H1 (cell line): ENCODE data around the gene BFSP2. TPM values are rescaled to one million over a fixed set of nuclear protein-coding genes. Genes with fewer than 3 reads are reported as not detected.

Experiments used
- CTCF ChIA-PET: fragments of 300-600 bp; sonication (Branson Sonifier 250); formaldehyde crosslinking; loops from one replicate; lab custom pipeline; 2021; ENCODE audit not compliant: partially characterized antibody; lab: Charles Lee
- POLR2A ChIA-PET: fragments of 300-600 bp; sonication (Branson Sonifier 250); formaldehyde crosslinking; loops from one replicate; lab custom pipeline; 2021; ENCODE audit warnings: inconsistent platforms; ENCODE audit not compliant: partially characterized antibody; lab: Charles Lee
- DNase-seq, 2 experiments: peaks; one replicate each; pipeline versions ENCODE4 v3.0.0 to v3.0.0-alpha.2; 2010 to 2022; ENCODE audit warnings: low spot score in 2 of 2, low read depth in 1 of 2, mixed read lengths in 1 of 2
- FAIRE-seq: peaks from 2 replicates; lab custom pipeline; 2011; peaks lifted over from hg19 to GRCh38; lab: Jason Lieb, UNC
- H2AFZ ChIP-seq: 2 replicates; pipeline ENCODE4 v1.8.1; 2012; ENCODE audit warnings: low read length, inconsistent platforms
- H2AK5ac ChIP-seq: 2 replicates; pipeline ENCODE4 v1.6.1; 2013; ENCODE audit warnings: low read depth, low read length
- H2BK120ac ChIP-seq: replicated peaks from 2 replicates; pipeline ENCODE3; 2013; ENCODE audit warnings: low read depth, low read length, inconsistent platforms
- H2BK12ac ChIP-seq: 2 replicates; pipeline ENCODE4 v1.6.1; 2013; ENCODE audit warnings: low read depth, low read length
- H2BK15ac ChIP-seq: 2 replicates; pipeline ENCODE4 v1.6.1; 2013; ENCODE audit warnings: low read length
- H2BK20ac ChIP-seq: 2 replicates; pipeline ENCODE4 v1.6.1; 2013; ENCODE audit warnings: low read length
- H2BK5ac ChIP-seq: 2 replicates; pipeline ENCODE4 v1.6.1; 2013; ENCODE audit warnings: low read depth, low read length
- H3K14ac ChIP-seq: 2 replicates; pipeline ENCODE4 v1.6.1; 2013; ENCODE audit warnings: inconsistent platforms; ENCODE audit not compliant: insufficient read length
- H3K18ac ChIP-seq: 2 replicates; pipeline ENCODE4 v1.6.1; 2013; ENCODE audit warnings: low read length; ENCODE audit errors: extremely low read depth
- H3K23ac ChIP-seq: 2 replicates; pipeline ENCODE4 v1.6.1; 2013; ENCODE audit warnings: inconsistent platforms; ENCODE audit not compliant: insufficient read length
- H3K23me2 ChIP-seq: 2 replicates; pipeline ENCODE4 v1.6.1; 2013; ENCODE audit warnings: low read depth, low read length
- H3K27ac ChIP-seq: 2 replicates; pipeline ENCODE4 v1.6.1; 2011; ENCODE audit warnings: low read depth, low read length, inconsistent platforms
- H3K27me3 ChIP-seq, 4 experiments: replicated peaks in 1 of 4; 1 replicate in 1 of 4; 2 replicates in 3 of 4; pipeline versions ENCODE4 v1.6.1 to v1.8.1; 2011 to 2013; ENCODE audit warnings: low read length in 3 of 4, mild to moderate bottlenecking in 3 of 4, inconsistent platforms in 2 of 4, mixed read lengths in 2 of 4, moderate library complexity in 1 of 4; ENCODE audit not compliant: control insufficient read depth in 3 of 4, insufficient read depth in 3 of 4; ENCODE audit errors: extremely low read depth in 1 of 4
- H3K36me3 ChIP-seq, 4 experiments: 2 replicates each; pipeline versions ENCODE4 v1.6.1 to v1.8.1; 2011 to 2013; ENCODE audit warnings: mild to moderate bottlenecking in 4 of 4, low read length in 3 of 4, moderate library complexity in 2 of 4, control low read depth in 1 of 4, inconsistent platforms in 1 of 4; ENCODE audit not compliant: insufficient read depth in 4 of 4, control insufficient read depth in 2 of 4
- H3K4ac ChIP-seq: replicated peaks from 2 replicates; pipeline ENCODE3; 2013; ENCODE audit warnings: low read length, low read depth, mixed read lengths, inconsistent platforms; ENCODE audit not compliant: insufficient read length
- H3K4me1 ChIP-seq, 4 experiments: replicated peaks in 1 of 4; 1 replicate in 1 of 4; 2 replicates in 3 of 4; pipeline versions ENCODE4 v1.6.1 to v1.8.1; 2011 to 2013; ENCODE audit warnings: low read length in 3 of 4, inconsistent platforms in 2 of 4, mixed read lengths in 1 of 4; ENCODE audit not compliant: insufficient read depth in 4 of 4, control insufficient read depth in 3 of 4
- H3K4me2 ChIP-seq, 2 experiments: 2 replicates each; pipeline versions ENCODE4 v1.6.1 to v1.8.1; 2011 to 2013; ENCODE audit warnings: low read depth in 2 of 2, low read length in 2 of 2, control low read depth in 1 of 2, inconsistent platforms in 1 of 2, mild to moderate bottlenecking in 1 of 2; ENCODE audit not compliant: insufficient read depth in 1 of 2
- H3K4me3 ChIP-seq, 4 experiments: fragments of 200-600, 300-600 bp in 1 of 4; sonication (generic), shearing (Covaris generic), sonication (Bioruptor Twin) in 1 of 4; 2 replicates each; pipeline versions ENCODE4 v1.5.1 to v1.8.1; 2011 to 2016; ENCODE audit warnings: low read length in 4 of 4, low read depth in 3 of 4, control low read depth in 2 of 4, inconsistent platforms in 2 of 4, mild to moderate bottlenecking in 2 of 4, mixed read lengths in 1 of 4, moderate library complexity in 1 of 4; ENCODE audit not compliant: insufficient read depth in 2 of 4; ENCODE audit errors: extremely low read depth in 1 of 4
- H3K56ac ChIP-seq: replicated peaks from 2 replicates; pipeline ENCODE3; 2013; ENCODE audit warnings: low read depth, mild to moderate bottlenecking, mixed read lengths, low read length, inconsistent platforms; ENCODE audit not compliant: insufficient read length
- H3K79me1 ChIP-seq: 2 replicates; pipeline ENCODE4 v1.6.1; 2013; ENCODE audit warnings: low read depth, low read length, control low read depth
- H3K79me2 ChIP-seq, 2 experiments: 2 replicates each; pipeline versions ENCODE4 v1.6.1 to v1.8.1; 2012 to 2013; ENCODE audit warnings: low read length in 2 of 2, mild to moderate bottlenecking in 2 of 2, inconsistent platforms in 1 of 2; ENCODE audit not compliant: insufficient read depth in 2 of 2, control insufficient read depth in 1 of 2
- H3K9ac ChIP-seq, 4 experiments: replicated peaks in 1 of 4; 1 replicate in 1 of 4; 2 replicates in 3 of 4; pipeline versions ENCODE4 v1.6.1 to v1.8.1; 2011 to 2013; ENCODE audit warnings: low read depth in 3 of 4, low read length in 3 of 4, control low read depth in 2 of 4, mild to moderate bottlenecking in 2 of 4, moderate library complexity in 2 of 4, inconsistent platforms in 1 of 4; ENCODE audit errors: extremely low read depth in 1 of 4
- H3K9me3 ChIP-seq, 2 experiments: 2 replicates each; pipeline versions ENCODE4 v1.6.1 to v1.8.1; 2012 to 2013; ENCODE audit warnings: mild to moderate bottlenecking in 2 of 2, moderate library complexity in 2 of 2, control low read depth in 1 of 2, inconsistent platforms in 1 of 2, low read depth in 1 of 2, low read length in 1 of 2, mixed read lengths in 1 of 2; ENCODE audit not compliant: insufficient read depth in 2 of 2
- H4K20me1 ChIP-seq, 2 experiments: replicated peaks in 1 of 2; 2 replicates each; pipeline versions ENCODE3 to v1.8.1; 2011 to 2013; ENCODE audit warnings: inconsistent platforms in 2 of 2, low read length in 2 of 2, mild to moderate bottlenecking in 1 of 2; ENCODE audit not compliant: insufficient read depth in 2 of 2, control insufficient read depth in 1 of 2
- H4K5ac ChIP-seq: 2 replicates; pipeline ENCODE4 v1.6.1; 2013; ENCODE audit warnings: low read length, low read depth, mixed read lengths, inconsistent platforms; ENCODE audit not compliant: insufficient read length
- H4K8ac ChIP-seq: 2 replicates; pipeline ENCODE4 v1.8.0; 2013; ENCODE audit warnings: mild to moderate bottlenecking, moderate library complexity, low read length, inconsistent platforms; ENCODE audit not compliant: insufficient read depth; ENCODE audit errors: extremely low read depth
- H4K91ac ChIP-seq: replicated peaks from 2 replicates; pipeline ENCODE3; 2013; ENCODE audit warnings: low read length, mixed read lengths, inconsistent platforms; ENCODE audit not compliant: insufficient read length
- BCL11A ChIP-seq, 2 experiments: IDR thresholded peaks; one replicate each; pipeline ENCODE4 v1.6.1; 2011; ENCODE audit warnings: low read depth in 2 of 2, low read length in 2 of 2, mild to moderate bottlenecking in 2 of 2
- CTBP2 ChIP-seq: IDR thresholded peaks from 2 replicates; pipeline ENCODE4 v1.7.0; 2011; ENCODE audit warnings: borderline replicate concordance, mild to moderate bottlenecking, moderate library complexity, mixed read lengths, low read length; ENCODE audit not compliant: insufficient read depth, insufficient read length
- CTCF ChIP-seq, 3 experiments: IDR thresholded peaks; 1 replicate in 2 of 3; 2 replicates in 1 of 3; pipeline versions ENCODE4 v1.5.1 to v1.6.1; 2011; ENCODE audit warnings: low read length in 3 of 3, mild to moderate bottlenecking in 3 of 3, inconsistent platforms in 2 of 3, low read depth in 1 of 3, moderate library complexity in 1 of 3; ENCODE audit not compliant: insufficient read depth in 1 of 3; ENCODE audit errors: control extremely low read depth in 1 of 3
- FOSL1 ChIP-seq: IDR thresholded peaks from 2 replicates; pipeline ENCODE4 v1.6.1; 2011; ENCODE audit warnings: mild to moderate bottlenecking, low read depth, low read length, moderate library complexity; ENCODE audit not compliant: insufficient read depth
- MAX ChIP-seq: IDR thresholded peaks from 2 replicates; pipeline ENCODE4 v1.6.1; 2012; ENCODE audit warnings: inconsistent platforms
- PHF8 ChIP-seq: fragments of 200-600 bp; sonication (generic); conservative IDR thresholded peaks from 2 replicates; pipeline ENCODE4 v1.7.1; 2012; ENCODE audit warnings: low read depth, mild to moderate bottlenecking, inconsistent platforms, low read length, moderate library complexity
- RAD21 ChIP-seq, 2 experiments: IDR thresholded peaks in 1 of 2; conservative IDR thresholded peaks in 1 of 2; 2 replicates each; pipeline ENCODE4 v1.6.1; 2011; ENCODE audit warnings: low read depth in 2 of 2, low read length in 2 of 2, improper control_type of control experiment in 1 of 2, inconsistent platforms in 1 of 2, mild to moderate bottlenecking in 1 of 2, moderate library complexity in 1 of 2
- RFX5 ChIP-seq: IDR thresholded peaks from 2 replicates; pipeline ENCODE4 v1.6.1; 2011; ENCODE audit warnings: low read depth, low read length, improper control_type of control experiment, borderline replicate concordance
- WGBS, 2 experiments: shearing (Covaris generic) in 1 of 2; methylation state at CpG; one replicate each; pipeline versions ENCODE4 v1.1.6 to v1.1.7; 2013 to 2015; ENCODE audit warnings: low lambda C conversion rate in 2 of 2, mixed read lengths in 2 of 2, inconsistent platforms in 1 of 2, low coverage in 1 of 2, missing lambda C conversion rate in 1 of 2; ENCODE audit not compliant: insufficient replicate concordance in 2 of 2, insufficient coverage in 1 of 2, insufficient read length in 1 of 2; ENCODE audit errors: extremely low coverage in 1 of 2, missing lambda C conversion rate in 1 of 2; 5-methylcytosine and 5-hydroxymethylcytosine counted together
- polyA plus RNA-seq, 7 experiments: library from polyadenylated mRNA; depleted of rRNA in 3 of 7; stranded (reverse) in 5 of 7; unstranded in 2 of 7; fragments of >200 nt in 5 of 7; fragments of 200-250 nt in 2 of 7; gene quantifications; 1 replicate in 5 of 7; 2 replicates in 1 of 7; 4 replicates in 1 of 7; pipeline versions ENCODE4 v1.2.1 to v1.2.3, GENCODE V29; 2011 to 2013; ENCODE audit warnings: missing spikeins in 2 of 7, mixed read lengths in 2 of 7
- total RNA-seq: library from RNA; stranded (reverse); fragmentation: NEBNext Ultra II Directional; extraction: Animal tissue kit (Norgen Biotek cat#: 25700); gene quantifications from 2 replicates; pipeline ENCODE4 v1.2.1, GENCODE V29; 2021

The BFSP2 gene
- total and polyA plus RNA-seq, 2 of the 8 experiments (the other 6 are each of a cell fraction or from before 2014, with no cell fraction given) = not detected

GRCh38 chr3:133384331-133385027, 15.4 kb upstream of the BFSP2 start:
- H2BK15ac ChIP-seq = no peak overlapping the region
- H2AFZ ChIP-seq = no peak overlapping the region
- no peak overlapping the region for H3K4ac ChIP-seq
- 45% methylated on average over 13 of the region's 13 CpGs; no CpG with 5 or more reads in 1 of the 2 experiments for WGBS, 2 experiments
- POLR2A ChIA-PET = no interaction called here
- H4K8ac ChIP-seq = no peak overlapping the region; the same call in 1 of the 2 replicates
- H2BK5ac ChIP-seq = no peak overlapping the region
- FAIRE-seq (peak; percentile 80), DNase-seq (peak; percentile 58 to 80)
- H3K79me2 ChIP-seq = no peaks in the 10 kb centered on the region
- H2BK20ac ChIP-seq = no peak overlapping the region
- CTCF ChIA-PET = interaction anchor here (0.5 to 15.8 kb wide), 33 partner anchors 9 to 948 kb away, joined by 3 to 189 read pairs (median 4); partner anchors contain the start of gene TMEM108
- no peak overlapping the region for H3K18ac ChIP-seq
- H3K4me1 ChIP-seq = no peaks in the 10 kb centered on the region; a peak in 1 of 7 replicates
- H2BK120ac ChIP-seq = no peak overlapping the region
- H2BK12ac ChIP-seq = no peak overlapping the region
- no peaks in the 10 kb centered on the region for H3K36me3 ChIP-seq
- no peaks in the 10 kb centered on the region for H3K79me1 ChIP-seq
- H3K23ac ChIP-seq = no peak overlapping the region
- H3K23me2 ChIP-seq = no peaks in the 10 kb centered on the region
- H4K20me1 ChIP-seq = peaks cover 0 to 1% of the 10 kb centered on the region in 2 experiments
- H3K4me3 ChIP-seq = no peak overlapping the region
- no peaks in the 10 kb centered on the region for H3K9me3 ChIP-seq
- no peak overlapping the region for H3K56ac ChIP-seq
- H2AK5ac ChIP-seq = no peak overlapping the region
- no peaks in the 10 kb centered on the region for H3K27me3 ChIP-seq
- H3K9ac ChIP-seq = no peak overlapping the region
- H3K4me2 ChIP-seq = no peak overlapping the region
- no peak overlapping the region for H3K27ac ChIP-seq
- no peak overlapping the region for H4K5ac ChIP-seq
- H4K91ac ChIP-seq = no peak overlapping the region
- H3K14ac ChIP-seq = no peak overlapping the region
- TF ChIP-seq RAD21 (IDR thresholded peaks at IDR 0.05 in 1 of 2, conservative IDR thresholded peaks at IDR 0.05 in 1 of 2; ENCODE audit: low read depth in 2 of 2, low read length in 2 of 2) = peak; percentile 97 to 98
- peak; percentile 86 to 97 (median 93) for TF ChIP-seq CTCF (IDR thresholded peaks at IDR 0.05; ENCODE audit: control extremely low read depth in 1 of 3, insufficient read depth in 1 of 3, low read depth in 1 of 3, low read length in 3 of 3)
- peak; percentile 37; the same call in 1 of the 2 replicates for TF ChIP-seq MAX
- no peak for TF ChIP-seq BCL11A (IDR thresholded peaks at IDR 0.05; ENCODE audit: low read depth in 2 of 2, low read length in 2 of 2)
- no peak for TF ChIP-seq CTBP2
- no peak for TF ChIP-seq RFX5
- no peak for TF ChIP-seq FOSL1
- TF ChIP-seq PHF8 = no peak
